HG03354 (cell line): ENCODE data around the gene C5orf22.

Experiments
- ATAC-seq: cut with Tn5 transposase; IDR thresholded peaks from one replicate; pipeline ENCODE4 v1.9.1; 2021; ENCODE audit warnings: mild to moderate bottlenecking; ENCODE audit not compliant: unreplicated experiment, poor library complexity, severe bottlenecking

The C5orf22 gene

GRCh38 chr5:31531888-31532547 is at the start of gene C5orf22, which contains the start of gene DROSHA:
TSS of gene C5orf22 (plus strand) at chr5:31532301. CDS start at chr5:31532393, 92 bp downstream.
TSS of gene DROSHA (minus strand) at chr5:31532093. CDS start at chr5:31529059, 3,034 bp downstream.
- peak; percentile 95 for ATAC-seq

- ATAC-seq, result no peak
Measured at GRCh38 chr5:31485376-31486207, 46.5 kb upstream of the C5orf22 start.

GRCh38 chr5:31486441-31486840 is 45.7 kb upstream of the C5orf22 start:
- no peak for ATAC-seq

GRCh38 chr5:31487506-31487905 is 44.6 kb upstream of the C5orf22 start:
- ATAC-seq, result no peak

- ATAC-seq, result no peak
Measured at GRCh38 chr5:31492869-31493268, 39.2 kb upstream of the C5orf22 start.

- ATAC-seq, result no peak
Measured at GRCh38 chr5:31495336-31495735, 36.8 kb upstream of the C5orf22 start.

GRCh38 chr5:31496301-31496700 is 35.8 kb upstream of the C5orf22 start:
- ATAC-seq, result no peak

GRCh38 chr5:31496891-31497290 is 35.2 kb upstream of the C5orf22 start:
- ATAC-seq, result no peak

GRCh38 chr5:31500256-31500655 is 31.8 kb upstream of the C5orf22 start:
- ATAC-seq, result no peak

- no peak for ATAC-seq
Measured at GRCh38 chr5:31502506-31502905, 29.6 kb upstream of the C5orf22 start.

- no peak for ATAC-seq
Measured at GRCh38 chr5:31504529-31504928, 27.6 kb upstream of the C5orf22 start.

GRCh38 chr5:31511305-31511704 is 20.8 kb upstream of the C5orf22 start:
- ATAC-seq, result no peak

GRCh38 chr5:31516802-31517201 is 15.3 kb upstream of the C5orf22 start:
- ATAC-seq, result no peak

- no peak for ATAC-seq
Measured at GRCh38 chr5:31523041-31523440, 9.1 kb upstream of the C5orf22 start.

- ATAC-seq, result no peak
Measured at GRCh38 chr5:31530541-31531265, 1.4 kb upstream of the C5orf22 start.

- ATAC-seq, result peak; percentile 49
Measured at GRCh38 chr5:31531543-31531887, 586 bp upstream of the C5orf22 start.

GRCh38 chr5:31534527-31535046 is 2.5 kb downstream of the C5orf22 start:
- ATAC-seq, result no peak

- no peak for ATAC-seq
Measured at GRCh38 chr5:31536873-31537272, 4.8 kb downstream of the C5orf22 start.

- no peak for ATAC-seq
Measured at GRCh38 chr5:31537349-31537748, 5.2 kb downstream of the C5orf22 start.

- no peak for ATAC-seq
Measured at GRCh38 chr5:31537851-31538250, 5.8 kb downstream of the C5orf22 start.
